ENCODE results near the gene APMAP. TPM values are rescaled to one million over a fixed set of nuclear protein-coding genes. Genes with fewer than 3 reads are reported as not detected.

Gene APMAP
- total RNA-seq, 1 experiment from 2014 or later = 115 TPM

DNA sequence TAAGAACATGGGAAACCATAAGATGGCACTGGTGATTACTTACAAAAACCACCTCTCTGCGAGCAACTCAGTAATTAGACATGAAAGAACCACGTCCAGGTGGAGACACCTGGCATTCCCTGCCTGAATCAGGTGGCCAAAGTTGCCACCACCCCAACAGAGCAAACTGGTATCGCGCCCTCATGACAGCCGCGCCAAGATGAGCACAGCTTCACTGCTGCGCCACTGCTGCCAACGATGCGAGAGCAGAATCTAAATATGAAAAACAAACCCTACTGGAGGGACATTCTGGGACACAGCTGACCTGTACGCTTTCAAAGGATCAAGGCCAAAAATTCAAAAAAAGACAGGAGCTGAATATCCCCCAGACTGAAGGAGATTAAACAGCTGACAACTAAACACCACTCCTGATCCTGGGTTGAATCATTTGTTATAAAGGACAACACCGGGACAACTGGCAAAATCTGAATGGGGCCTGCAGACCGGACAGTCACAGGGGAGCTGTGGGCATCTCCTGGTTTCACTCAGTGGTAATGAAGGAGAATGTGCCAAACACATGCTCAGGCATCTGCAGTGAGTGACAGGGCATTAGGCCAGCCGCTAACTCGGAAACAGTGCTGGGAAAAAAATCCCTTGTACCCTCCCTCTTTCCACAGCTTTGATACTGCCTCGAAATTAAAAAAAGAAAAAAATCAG is 26.1 kb downstream of the APMAP start:
- DNase-seq (ENCODE audit: low spot score) = no peak

DNA sequence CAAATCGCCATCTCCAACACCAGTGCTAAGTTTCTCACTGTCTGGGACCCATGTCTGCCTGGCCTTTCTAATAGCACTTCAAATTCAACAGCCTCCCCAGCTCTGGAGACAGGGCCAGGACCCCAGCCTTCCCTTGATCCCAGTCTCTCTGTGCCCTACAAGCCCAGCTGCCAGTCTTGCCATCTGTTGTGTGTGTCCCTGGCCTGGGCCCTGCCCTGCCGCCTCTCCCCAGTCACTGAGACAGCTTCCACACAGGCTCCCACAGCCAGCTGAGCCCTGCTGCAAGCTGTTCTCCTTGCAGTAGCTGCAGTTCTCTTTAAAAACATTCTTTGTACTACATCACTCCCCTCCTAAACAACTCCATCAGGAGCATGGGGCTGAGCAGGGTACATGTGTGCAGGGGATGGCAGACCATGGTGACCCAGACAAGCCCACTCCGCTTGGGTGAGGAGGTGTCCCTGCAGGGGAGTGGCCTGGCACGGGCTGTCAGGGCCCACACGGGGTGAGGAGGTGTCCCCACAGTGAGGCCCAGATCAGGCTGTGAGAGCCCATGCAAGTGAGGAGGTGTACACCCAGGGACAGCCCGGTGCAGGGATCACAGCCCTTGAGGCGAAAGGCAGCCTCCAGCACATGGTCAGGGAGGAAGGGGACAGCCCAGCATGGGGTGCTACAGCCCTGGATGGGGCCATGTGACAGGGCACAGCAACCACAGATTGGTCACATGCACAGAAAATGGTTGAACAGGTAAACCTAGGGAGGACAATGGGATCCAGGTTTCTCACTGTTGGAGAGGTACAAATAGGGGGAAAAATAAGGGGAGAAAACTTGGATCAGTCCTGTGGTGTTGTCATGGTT is 27.3 kb downstream of the APMAP start:
- no peak for DNase-seq (ENCODE audit: low spot score)

DNA sequence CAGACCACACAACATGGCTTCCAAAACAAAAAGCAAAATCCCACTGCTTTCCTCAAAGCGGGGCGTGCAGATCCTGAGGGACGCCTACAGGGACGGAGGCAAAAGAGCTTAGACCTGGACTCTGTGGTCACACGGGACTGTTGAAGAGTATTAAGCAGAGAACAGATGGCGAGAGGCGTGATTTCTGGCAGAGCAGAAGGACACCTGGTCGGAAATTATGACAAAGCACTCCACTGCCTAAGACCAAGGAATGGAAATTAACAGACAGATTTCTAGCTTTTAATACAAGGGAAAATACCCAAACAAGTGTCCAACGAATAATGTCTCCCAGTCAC is 28.1 kb downstream of the APMAP start:
- DNase-seq (ENCODE audit: low spot score) = no peak

DNA sequence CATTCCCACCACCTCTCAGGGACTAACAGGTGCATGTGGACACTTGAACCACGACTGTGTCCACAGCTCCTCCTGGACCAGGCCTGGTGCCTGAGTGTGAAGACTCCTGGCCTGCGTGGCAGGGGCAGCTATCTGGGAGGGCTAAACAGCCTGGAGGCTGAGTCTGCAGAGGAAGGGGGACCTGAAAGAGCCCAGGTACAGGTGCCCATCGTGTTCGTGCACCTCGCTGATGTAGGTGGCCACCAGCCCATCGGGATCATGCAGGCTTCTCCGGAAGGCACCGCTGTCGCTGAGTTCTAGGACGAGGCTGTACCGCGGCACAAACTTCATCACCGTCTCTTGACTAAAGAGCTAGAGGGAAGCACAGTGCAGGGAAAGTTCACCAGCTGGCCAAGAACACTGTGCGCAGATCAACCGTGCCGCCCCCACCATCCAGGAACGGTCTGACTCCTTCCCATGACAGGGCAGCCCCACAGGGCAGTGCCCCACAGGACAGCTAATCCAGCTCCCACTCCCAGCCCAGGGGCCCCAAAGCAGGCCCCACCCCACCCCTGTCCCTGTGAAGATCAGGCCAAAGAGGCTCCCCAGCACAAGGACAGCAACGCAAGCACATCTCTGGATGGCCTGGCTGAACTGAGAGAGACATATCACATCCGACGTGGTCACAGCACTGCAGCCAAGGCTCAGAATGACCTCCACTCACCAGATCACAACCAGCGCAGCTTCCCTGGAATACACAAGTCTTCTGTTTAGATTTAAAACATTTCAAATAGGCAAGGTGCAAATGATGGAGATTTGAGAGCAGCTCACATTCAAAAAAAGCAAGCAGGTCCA is 28.7 kb downstream of the APMAP start:
- no peak for DNase-seq (ENCODE audit: low spot score)

DNA sequence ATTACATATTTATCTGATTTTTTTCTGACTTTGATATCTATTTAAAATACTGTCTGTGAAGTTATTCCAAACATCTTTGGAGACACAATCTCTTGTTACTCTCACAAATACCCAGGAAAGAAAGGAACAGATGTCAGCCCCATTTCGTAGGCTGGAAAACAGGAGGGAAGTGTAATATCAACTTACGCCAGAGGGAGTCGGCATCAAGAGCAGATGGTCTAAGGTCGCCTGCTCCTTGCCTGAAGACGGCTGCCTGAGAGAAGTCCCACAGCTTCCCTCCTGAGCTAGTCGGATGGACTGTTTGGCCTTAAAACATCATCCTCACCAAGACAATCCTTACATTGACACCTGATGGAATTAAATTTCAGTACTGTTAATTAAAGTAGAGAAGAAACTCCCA is 30.0 kb downstream of the APMAP start:
- DNase-seq (ENCODE audit: low spot score) = no peak

DNA sequence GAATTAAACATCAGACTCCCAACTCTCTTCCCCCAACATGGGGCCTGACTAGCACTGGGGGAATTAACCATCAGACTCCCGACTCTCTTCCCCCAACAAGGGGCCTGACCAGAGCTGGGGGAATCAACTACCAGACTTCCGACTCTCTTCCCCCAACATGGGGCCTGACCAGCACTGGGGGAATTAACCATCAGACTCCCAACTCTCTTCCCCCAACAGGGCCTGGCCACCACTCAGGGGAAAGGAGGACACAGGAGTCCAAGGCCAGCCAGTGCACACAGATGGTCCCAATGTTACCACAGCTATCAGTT is 30.4 kb downstream of the APMAP start:
- DNase-seq (ENCODE audit: low spot score) = no peak

DNA sequence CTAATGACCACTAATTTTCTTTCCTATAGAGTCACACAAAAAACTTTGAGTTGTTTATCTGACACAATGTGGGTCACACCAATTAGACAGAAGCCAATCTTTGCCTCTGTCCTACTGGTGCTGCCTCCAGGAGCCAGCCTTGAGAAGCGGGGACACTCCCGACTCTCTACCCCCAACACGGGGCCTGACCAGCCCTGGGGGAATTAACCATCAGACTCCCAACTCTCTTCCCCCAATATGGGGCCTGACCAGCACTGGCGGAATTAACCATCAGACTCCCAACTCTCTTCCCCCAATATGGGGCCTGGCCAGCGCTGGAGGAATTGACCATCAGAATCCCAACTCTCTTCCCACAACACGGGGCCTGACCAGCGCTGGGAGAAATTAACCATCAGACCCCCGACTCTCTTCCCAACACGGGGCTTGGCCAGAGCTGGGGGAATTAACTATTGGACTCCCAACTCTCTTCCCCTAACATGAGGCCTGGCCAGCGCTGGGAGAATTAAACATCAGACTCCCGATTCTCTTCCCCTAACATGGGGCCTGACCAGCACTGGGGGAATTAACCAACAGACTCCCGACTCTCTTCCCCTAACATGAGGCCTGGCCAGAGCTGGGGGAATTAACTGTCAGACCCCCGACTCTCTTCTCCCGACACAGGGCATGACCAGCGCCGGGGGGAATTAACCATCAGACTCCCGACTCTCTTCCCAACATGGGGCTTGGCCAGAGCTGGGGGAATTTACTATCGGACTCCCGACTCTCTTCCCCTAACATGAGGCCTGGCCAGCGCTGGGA is 31.0 kb downstream of the APMAP start:
- no peak for DNase-seq (ENCODE audit: low spot score)

DNA sequence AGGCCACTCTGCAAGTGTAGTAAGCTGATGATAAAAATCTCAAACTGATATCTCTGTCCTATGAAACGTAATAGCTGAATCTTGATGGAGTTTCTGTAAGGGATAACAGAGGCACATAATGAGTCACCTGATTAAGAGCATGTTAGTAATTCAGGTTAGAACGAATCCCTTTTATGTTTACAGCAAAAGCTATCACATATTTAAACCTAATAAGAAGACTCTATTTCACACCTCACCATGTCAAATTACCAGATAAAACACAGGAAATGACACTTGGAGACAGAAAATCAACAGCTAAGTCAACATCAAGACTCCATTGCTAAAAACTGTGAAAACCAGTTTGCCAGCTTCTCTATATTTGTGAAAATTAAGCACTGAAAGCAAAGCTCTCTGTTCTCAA is 31.7 kb downstream of the APMAP start:
- DNase-seq (ENCODE audit: low spot score) = no peak

DNA sequence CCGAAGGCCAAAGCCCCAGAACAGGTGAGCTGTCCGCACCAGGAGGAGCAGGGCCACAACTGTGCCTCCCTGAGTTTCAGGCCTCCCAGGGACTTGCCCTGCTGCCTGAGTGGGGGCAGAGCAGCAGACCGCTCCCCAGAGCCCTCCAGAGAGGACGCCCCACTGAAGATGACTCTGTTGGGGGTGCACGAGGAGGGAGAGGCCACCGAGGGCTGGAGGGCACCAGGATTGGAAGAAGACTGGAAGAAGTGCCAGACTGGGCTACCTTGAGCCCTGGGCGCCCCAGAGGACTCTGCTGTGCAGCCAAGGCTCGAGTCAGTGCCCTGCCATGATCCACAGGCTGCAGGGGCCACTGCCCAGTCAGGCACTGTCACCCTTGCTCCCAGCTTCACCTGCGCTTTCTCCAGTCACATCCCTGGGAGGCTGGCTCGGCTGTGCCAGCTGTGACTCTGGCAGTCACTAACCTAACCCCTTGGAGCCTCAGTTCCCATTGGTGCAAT is 32.2 kb downstream of the APMAP start:
- no peak for DNase-seq (ENCODE audit: low spot score)

DNA sequence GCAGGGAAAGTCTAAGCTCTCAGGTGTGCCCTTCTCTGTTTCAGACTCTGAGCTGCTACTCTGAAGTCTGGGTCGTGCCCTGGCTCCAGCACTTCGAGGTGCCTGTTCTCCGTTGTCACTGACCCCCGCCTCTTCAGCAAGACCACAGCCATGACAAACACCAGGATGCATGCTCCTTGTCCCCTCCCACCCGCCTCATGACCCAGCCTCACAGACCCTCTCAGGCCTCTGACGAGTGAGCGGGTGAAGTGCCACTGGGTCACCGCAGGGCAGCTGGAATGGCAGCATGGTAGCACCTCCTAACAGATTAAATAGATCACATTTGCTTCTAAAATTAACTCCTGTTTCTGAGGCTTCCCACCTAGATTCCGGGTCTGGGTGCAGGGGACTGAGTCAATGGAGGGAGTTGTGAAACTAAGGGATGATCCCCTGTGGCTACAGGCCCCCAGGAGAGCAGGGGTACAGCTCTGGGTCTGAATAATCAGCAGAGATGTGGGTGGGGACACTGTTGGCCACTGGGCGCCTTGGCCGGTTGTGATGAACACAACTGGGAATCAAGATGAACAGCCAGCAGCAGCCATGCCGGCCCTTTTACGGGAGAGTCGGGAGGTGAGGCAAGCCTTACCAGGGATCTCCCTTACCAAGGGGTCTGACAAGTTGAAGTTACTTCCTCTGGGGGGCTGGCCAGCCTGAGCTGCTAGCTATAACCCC is 32.8 kb downstream of the APMAP start:
- no peak for DNase-seq (ENCODE audit: low spot score)

DNA sequence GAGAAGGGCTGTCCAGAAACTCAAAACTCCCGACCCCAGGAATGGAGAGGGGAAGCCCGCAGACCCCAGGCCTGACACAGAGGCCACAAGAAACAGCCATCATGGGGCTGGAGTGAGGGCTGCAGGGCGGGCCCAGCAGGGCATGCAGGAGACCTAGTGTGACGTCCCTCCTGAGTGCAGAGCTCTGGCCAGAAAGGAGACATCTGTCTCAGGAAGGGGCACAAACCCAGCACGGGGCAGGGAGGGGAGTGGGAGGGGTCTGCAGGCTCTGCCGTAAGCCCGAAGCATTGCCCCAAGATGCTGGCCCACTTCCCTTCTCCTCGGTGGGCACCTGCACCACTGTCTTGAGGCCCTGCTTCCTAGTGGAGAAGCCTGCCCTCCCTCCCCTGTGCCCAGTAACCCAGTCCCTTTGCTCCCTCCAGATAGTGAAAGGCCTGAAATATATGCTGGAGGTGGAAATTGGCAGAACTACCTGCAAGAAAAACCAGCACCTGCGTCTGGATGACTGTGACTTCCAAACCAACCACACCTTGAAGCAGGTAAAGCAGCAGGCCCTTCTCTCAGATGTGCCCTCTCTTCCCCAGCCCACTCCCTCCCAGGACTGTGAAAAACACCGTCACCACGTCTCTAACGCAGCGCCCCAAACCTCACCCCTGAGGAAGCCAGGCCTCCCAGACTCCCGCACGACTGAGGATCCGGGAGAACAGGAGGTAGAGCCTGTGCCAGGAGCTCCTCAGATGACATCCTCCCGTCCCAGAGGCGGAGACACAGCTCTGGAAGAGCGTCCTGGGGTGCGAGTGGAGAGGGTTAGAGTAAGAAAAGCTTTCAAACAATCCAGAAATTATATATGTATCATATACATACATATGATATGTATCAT is 33.8 kb downstream of the APMAP start:
- no peak for DNase-seq (ENCODE audit: low spot score)

DNA sequence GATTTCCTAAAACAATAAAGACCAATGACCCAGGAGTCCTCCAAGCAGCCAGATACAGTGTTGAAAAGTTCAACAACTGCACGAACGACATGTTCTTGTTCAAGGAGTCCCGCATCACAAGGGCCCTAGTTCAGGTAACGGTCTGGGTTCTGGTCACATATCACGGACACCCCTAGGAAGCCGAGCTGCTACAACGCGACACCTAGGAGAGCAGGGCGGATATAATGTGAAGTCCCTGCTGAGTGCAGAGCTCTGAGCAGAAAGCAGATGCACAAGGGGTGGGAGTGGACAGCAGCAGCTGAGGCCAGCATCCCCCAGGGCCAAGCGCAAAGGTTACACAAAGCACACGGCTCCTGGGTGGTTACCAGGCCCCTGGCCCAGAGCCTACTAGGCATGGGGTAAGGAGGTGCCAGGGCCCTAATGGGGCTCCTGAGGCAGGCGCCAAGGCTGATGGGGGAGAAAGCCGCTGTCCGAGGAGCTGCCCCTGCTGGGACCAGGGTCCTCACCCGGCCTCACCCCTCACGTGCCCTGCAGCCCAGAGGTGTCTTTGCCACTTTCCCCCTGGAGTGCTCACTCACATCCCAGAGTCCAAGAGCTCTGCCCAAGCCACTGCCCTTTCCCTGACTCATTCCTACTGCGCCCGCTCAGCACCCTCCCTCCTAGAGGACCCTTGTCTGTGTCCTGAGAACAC is 35.1 kb downstream of the APMAP start:
- DNase-seq (ENCODE audit: low spot score) = no peak

DNA sequence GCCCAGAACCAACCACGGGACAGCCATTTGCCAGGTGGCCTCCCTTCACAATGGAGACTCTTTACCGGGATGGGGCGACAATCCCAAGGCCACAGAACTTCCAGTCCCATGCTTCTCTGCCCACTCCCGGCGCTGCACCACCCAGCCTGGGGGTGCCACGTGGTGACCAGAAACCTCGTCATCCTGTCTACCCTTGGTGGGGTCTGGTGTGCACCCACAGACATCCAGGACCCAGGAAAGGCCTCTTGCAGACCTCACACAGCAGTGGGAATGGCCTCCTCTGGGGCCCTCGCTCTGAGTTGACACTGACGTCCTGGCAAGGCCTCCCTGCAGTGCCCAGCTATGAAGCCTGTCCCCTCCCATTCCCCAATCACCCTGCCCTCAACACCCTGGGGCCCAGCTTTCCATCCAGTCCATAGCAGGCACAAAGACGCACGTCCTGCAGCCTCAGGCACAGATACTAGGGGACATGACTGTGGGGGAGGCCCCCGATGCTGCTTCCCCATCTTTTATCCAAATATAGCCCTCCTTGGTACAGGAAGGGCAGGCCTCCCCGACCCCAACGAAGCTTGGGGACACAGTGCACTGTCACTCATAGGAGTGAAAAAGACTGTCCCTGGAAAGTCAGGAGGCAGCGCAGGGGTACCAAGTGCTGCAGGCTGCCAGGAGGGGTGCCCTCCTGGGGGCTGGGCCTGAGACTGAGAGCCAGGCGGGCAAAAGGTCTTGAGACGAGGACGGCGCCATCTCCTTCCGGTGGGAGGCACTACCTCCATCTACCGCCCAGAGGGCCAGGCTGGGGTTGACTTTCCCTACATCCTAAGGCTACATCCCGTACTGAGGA is 36.3 kb downstream of the APMAP start:
- no peak for DNase-seq (ENCODE audit: low spot score)

DNA sequence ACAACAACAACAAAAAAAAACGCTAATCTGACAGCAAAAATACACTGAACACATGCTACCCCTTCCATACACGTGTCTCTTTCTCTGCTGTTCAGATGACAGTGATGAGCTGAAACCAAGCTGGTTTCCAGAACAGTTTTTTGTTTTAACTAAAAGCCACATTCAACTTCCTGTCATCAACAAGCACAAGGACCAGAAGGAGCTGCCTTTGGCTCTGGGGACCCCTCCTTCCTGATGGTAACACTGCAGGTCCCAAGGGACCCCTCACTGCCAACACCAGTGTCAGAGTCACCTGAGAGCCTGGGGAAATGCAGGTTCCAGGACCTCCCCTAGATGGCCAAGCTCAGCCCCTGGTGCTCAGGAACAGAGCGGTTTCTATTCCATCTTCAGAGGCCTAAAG is 37.5 kb downstream of the APMAP start:
- no peak for DNase-seq (ENCODE audit: low spot score)

DNA sequence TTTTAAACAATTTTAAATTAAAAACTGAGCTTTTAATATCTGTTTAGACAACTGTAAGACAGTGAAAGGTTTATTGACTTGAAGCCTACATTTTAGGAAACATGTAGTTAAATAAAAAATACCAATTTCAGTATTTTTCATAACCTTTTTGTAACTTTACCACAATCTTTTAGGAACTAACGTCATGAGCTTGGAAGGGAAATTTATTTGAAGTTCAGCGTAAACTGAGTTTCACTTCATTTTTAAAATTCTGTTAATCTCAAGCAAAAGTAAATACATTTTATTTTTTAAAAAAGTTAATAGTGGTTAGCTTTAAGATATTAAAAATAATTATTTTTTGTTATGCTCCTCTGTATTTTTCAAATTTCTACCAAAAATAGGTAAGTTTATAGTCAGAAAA is 38.0 kb downstream of the APMAP start:
- DNase-seq (ENCODE audit: low spot score) = no peak

DNA sequence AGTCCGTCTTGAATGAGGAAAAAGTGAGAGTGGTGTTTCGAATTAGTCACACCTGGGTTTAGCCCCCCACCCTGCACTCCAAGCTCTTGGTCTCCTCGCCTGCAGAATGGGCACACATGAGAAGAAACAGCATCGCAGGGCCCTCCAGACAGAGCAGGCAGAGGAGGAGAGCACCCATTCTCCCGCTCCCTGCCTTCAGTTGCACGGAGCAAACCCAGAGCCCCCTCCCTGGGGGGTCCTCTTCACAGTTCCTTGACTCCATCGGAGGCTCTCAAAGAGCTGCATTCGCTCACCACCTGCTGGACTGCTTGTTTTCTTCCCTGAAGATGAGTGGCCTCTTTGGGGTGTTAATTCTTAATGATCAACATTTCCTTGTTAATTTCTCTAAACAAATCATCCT is 38.4 kb downstream of the APMAP start:
- DNase-seq (ENCODE audit: low spot score) = no peak

DNA sequence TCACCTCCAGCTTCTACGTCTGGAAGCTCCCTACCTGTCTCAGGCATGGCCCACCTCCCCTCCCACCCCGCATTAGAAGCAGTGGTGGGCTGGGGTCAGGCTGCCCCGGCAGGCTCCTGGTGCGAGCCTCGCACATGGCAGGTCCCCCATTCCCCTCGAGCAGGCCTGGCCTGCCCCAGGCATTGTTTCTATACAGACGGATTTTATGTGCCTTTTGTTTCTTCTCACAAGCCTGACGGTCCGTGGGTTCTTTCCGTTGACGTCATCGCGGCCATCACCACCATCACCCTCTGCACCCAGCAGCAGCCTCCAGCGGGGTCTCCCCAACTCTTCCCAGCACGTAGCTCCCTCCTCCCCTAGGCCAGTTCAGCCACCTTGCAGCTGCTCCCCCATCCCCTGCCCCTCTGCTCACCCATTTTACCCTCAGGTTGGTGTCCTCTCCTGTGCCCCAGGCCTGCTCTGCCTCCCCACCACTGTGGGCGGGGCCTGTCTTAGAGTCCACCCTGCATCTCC is 38.9 kb downstream of the APMAP start:
- no peak for DNase-seq (ENCODE audit: low spot score)

DNA sequence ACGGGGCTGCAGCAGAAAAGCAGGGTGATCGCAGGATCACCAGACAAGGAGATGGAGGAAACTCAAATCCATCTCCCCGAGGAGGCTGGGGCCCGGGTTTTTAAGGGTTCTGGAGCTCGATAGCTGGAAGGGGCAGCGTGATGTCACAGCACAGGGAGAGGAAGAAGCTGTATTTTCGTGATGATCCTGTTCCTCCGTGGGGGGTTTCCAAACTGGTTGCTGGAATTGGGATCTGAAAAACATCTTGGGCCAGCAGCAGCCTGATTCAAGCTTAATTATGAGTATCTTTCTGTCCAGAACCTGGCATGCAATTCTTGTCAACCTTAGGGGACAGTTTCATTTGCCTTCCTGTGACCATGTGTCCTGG is 39.4 kb downstream of the APMAP start:
- no peak for DNase-seq (ENCODE audit: low spot score)
